Cardiac muscle cell (in vitro differentiated cells and primary cell): ENCODE results near the gene NMT2. TPM values are rescaled to one million over a fixed set of nuclear protein-coding genes. Genes with fewer than 3 reads are reported as not detected.
A peak's percentile ranks its signal among the peaks of the same experiment; 100 is the strongest.

ENCODE experiments used
- DNase-seq, 2 donors: peaks; one replicate each; pipeline versions ENCODE4 v3.0.0 to v3.0.0-alpha.2; 2010 to 2017; ENCODE audit warnings: low read depth in 1 of 2, low spot score in 1 of 2
- H3K27ac ChIP-seq: fragments of 200-600 bp; sonication (generic); 2 replicates; pipeline ENCODE4 v1.5.1; 2016
- H3K27me3 ChIP-seq: fragments of 200-600 bp; sonication (generic); 2 replicates; pipeline ENCODE4 v1.6.0; 2016; ENCODE audit warnings: control low read depth
- H3K36me3 ChIP-seq: fragments of 200-600 bp; sonication (generic); 2 replicates; pipeline ENCODE4 v1.5.1; 2016; ENCODE audit warnings: control low read depth
- H3K4me1 ChIP-seq: fragments of 200-600 bp; sonication (generic); 2 replicates; pipeline ENCODE4 v1.8.1; 2017; ENCODE audit warnings: low read depth, mild to moderate bottlenecking, mixed run types
- H3K4me3 ChIP-seq: fragments of 200-600 bp; sonication (generic); 2 replicates; pipeline ENCODE4 v1.5.1; 2016; ENCODE audit warnings: mild to moderate bottlenecking
- H3K9me3 ChIP-seq: fragments of 200-600 bp; sonication (generic); 2 replicates; pipeline ENCODE4 v1.5.1; 2017; ENCODE audit warnings: low read depth, mild to moderate bottlenecking, control low read depth
- CTCF ChIP-seq: IDR thresholded peaks from 2 replicates; pipeline ENCODE4 v1.5.1; 2012; ENCODE audit warnings: low read depth, mild to moderate bottlenecking, low read length
- polyA plus RNA-seq: library from polyadenylated mRNA; unstranded; fragments of >200 nt; fragmentation: Nextera tagmentation; extraction: Ambion mirVana; gene quantifications from 2 replicates; pipeline ENCODE4 v1.2.1, GENCODE V29; 2016
- total RNA-seq: library from RNA; depleted of rRNA; stranded (reverse); fragments of >200 nt; gene quantifications from 2 replicates; pipeline ENCODE4 v1.2.3, GENCODE V29; 2016

Gene NMT2
- total and polyA plus RNA-seq, 2 experiments from 2014 or later, result 8.7 to 14.1 TPM

DNA sequence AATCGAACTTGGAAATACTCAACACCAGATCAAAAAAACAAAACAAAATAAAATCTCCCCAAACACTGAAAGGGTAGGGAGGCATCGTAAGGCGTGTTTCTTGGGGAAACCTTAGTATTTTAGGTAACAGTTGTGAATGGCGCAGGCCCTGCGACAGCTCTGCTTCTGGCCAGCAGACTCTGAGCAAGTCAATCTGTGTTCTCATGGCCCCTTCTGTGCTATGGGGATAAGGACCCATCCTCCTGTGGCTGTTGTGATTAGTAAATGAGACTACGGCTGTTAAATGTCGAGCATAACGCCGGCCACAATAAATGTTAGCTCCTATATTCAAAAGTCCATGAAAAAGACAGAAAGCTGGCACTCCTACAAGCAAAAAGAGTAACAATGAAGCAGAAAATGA is 44.3 kb downstream of the NMT2 start:
- H3K4me3 ChIP-seq, result no peak overlapping the region
- no peaks in the 10 kb centered on the region for H3K9me3 ChIP-seq
- no peaks in the 10 kb centered on the region for H3K27me3 ChIP-seq
- H3K36me3 ChIP-seq, result peaks cover 7% of the 10 kb centered on the region
- no peak for TF ChIP-seq CTCF
- no peak for DNase-seq
- H3K27ac ChIP-seq, result peak overlapping the region; percentile 60
- H3K4me1 ChIP-seq, result no peaks in the 10 kb centered on the region

GRCh38 chr10:15123749-15124184 is 44.7 kb downstream of the NMT2 start:
- H3K4me3 ChIP-seq, result no peak overlapping the region
- peak overlapping the region; percentile 60 for H3K27ac ChIP-seq
- H3K27me3 ChIP-seq, result no peaks in the 10 kb centered on the region
- no peaks in the 10 kb centered on the region for H3K9me3 ChIP-seq
- peaks cover 9% of the 10 kb centered on the region for H3K36me3 ChIP-seq
- peak in 1 of 2 donors; percentile 77 for DNase-seq
- no peaks in the 10 kb centered on the region for H3K4me1 ChIP-seq
- no peak for TF ChIP-seq CTCF

GRCh38 chr10:15122477-15123030 is 45.9 kb downstream of the NMT2 start:
- DNase-seq, result no peak
- Histone ChIP-seq H3K4me1 (no peaks in the 10 kb centered on the region), H3K9me3 (no peaks in the 10 kb centered on the region), H3K27me3 (no peaks in the 10 kb centered on the region), H3K36me3 (peaks cover 3% of the 10 kb centered on the region), H3K4me3 (no peak overlapping the region), H3K27ac (no peak overlapping the region)
- no peak for TF ChIP-seq CTCF

DNA sequence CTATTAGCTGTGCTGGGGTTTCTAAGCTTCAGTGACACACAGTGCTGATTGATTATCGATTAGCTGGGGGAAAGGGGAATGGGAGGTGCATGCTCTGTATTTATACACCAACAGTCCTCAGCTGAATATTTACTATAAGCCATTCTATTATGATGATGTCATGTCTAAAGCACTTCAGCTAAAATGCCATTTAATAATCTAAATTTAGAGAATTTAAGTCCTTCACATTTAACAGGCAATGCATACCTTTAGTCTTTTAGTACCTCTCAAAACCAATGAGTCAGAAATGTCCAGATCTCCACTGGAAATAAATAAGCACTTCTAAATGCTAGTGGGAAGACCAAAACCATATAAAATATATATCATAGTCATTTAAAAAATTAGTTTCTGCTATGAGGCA is 46.8 kb downstream of the NMT2 start:
- TF ChIP-seq CTCF, result no peak
- Histone ChIP-seq H3K36me3 (peaks cover 6% of the 10 kb centered on the region), H3K27me3 (no peaks in the 10 kb centered on the region), H3K27ac (no peak overlapping the region), H3K4me1 (no peaks in the 10 kb centered on the region), H3K9me3 (no peaks in the 10 kb centered on the region), H3K4me3 (no peak overlapping the region)
- no peak for DNase-seq

DNA sequence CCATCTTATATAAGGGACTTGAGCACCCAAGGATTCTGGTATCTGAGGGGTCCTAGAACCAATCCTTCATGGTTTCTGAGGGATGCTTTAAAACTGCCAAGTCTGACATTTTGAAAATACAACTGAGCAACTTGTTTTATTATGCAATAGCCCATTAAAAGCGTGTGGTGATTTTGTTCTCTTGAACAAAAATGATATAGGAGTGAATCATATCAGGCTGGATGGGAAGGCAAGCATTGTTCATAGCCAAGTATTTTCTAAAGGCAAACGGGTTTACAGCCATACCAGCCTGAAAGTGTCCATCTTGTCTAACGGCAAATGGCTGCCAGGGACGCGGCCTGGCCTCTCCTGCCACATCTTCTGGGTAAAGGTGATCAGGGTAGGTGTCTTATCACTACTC is 48.0 kb downstream of the NMT2 start:
- H3K36me3 ChIP-seq, result peaks cover 8% of the 10 kb centered on the region
- DNase-seq, result peak in 1 of 2 donors; percentile 77
- no peak for TF ChIP-seq CTCF
- H3K27ac ChIP-seq, result no peak overlapping the region
- no peaks in the 10 kb centered on the region for H3K4me1 ChIP-seq
- H3K4me3 ChIP-seq, result no peak overlapping the region
- H3K27me3 ChIP-seq, result no peaks in the 10 kb centered on the region
- H3K9me3 ChIP-seq, result no peaks in the 10 kb centered on the region
